ENCODE measurements around the gene LDLRAD3. TPM values are rescaled to one million over a fixed set of nuclear protein-coding genes. Genes with fewer than 3 reads are reported as not detected.

The LDLRAD3 gene
- total RNA-seq, 1 donor from 2014 or later = 8.6 TPM

DNA sequence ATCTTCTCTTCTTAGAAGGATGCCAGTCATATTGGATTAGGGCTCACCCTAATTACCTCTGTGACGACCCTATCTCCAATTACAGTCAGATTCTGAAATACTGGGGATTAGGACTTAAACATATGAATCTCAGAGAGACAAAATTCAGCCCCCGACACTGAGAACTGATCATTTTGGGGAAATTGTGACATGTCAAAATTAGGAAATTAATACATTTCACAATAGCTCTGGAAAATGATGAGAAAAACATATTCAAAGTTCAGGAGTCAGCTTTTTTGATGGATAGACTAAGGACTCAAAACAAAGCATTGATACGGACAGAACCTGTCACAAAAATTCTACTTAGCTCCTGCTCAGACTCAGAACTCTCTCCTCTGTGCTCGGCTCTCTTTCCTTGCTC is 304.6 kb downstream of the LDLRAD3 start:
- TF ChIP-seq, protein P1, sequence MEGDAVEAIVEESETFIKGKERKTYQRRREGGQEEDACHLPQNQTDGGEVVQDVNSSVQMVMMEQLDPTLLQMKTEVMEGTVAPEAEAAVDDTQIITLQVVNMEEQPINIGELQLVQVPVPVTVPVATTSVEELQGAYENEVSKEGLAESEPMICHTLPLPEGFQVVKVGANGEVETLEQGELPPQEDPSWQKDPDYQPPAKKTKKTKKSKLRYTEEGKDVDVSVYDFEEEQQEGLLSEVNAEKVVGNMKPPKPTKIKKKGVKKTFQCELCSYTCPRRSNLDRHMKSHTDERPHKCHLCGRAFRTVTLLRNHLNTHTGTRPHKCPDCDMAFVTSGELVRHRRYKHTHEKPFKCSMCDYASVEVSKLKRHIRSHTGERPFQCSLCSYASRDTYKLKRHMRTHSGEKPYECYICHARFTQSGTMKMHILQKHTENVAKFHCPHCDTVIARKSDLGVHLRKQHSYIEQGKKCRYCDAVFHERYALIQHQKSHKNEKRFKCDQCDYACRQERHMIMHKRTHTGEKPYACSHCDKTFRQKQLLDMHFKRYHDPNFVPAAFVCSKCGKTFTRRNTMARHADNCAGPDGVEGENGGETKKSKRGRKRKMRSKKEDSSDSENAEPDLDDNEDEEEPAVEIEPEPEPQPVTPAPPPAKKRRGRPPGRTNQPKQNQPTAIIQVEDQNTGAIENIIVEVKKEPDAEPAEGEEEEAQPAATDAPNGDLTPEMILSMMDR (IDR thresholded peaks at IDR 0.05) = no peak
- Mint-ChIP-seq H3K4me1 (ENCODE audit: low read depth) (peaks cover 12% of the 10 kb centered on the region), H3K4me3 (ENCODE audit: unreplicated experiment) (no peak overlapping the region), H3K36me3 (ENCODE audit: low read depth) (peaks cover 1% of the 10 kb centered on the region), H3K27me3 (ENCODE audit: low read depth) (peaks cover 6% of the 10 kb centered on the region), H3K27ac (ENCODE audit: unreplicated experiment) (no peak overlapping the region), H3K9me3 (ENCODE audit: low read depth) (peaks cover 15% of the 10 kb centered on the region)
- no peak for DNase-seq (ENCODE audit: low spot score)

DNA sequence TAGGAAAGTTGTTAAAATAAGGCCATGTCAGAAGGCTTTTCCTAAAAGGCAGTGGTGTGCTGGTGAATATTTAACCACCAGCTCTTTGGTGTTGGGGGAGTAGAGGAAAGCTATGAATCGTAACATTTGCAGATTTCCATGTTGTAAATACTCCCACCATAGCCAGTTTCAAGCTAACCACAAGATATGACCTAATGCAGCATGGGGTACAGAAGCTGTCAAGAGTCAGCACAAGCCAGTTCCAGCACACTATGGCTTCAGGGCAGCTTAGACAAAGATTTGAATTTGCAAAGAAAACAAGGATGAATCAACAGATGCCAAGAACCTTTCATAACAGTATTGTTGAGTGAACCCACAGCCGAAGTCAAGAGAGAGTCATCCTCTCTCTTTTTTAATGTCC is 305.4 kb downstream of the LDLRAD3 start:
- Mint-ChIP-seq H3K4me3 (ENCODE audit: unreplicated experiment) (no peak overlapping the region), H3K36me3 (ENCODE audit: low read depth) (peaks cover 1% of the 10 kb centered on the region), H3K27me3 (ENCODE audit: low read depth) (peaks cover 6% of the 10 kb centered on the region), H3K9me3 (ENCODE audit: low read depth) (peaks cover 15% of the 10 kb centered on the region), H3K4me1 (ENCODE audit: low read depth) (peaks cover 12% of the 10 kb centered on the region), H3K27ac (ENCODE audit: unreplicated experiment) (peak overlapping the region; percentile 19)
- DNase-seq (ENCODE audit: low spot score) = no peak
- TF ChIP-seq, protein P1 (IDR thresholded peaks at IDR 0.05) = no peak

DNA sequence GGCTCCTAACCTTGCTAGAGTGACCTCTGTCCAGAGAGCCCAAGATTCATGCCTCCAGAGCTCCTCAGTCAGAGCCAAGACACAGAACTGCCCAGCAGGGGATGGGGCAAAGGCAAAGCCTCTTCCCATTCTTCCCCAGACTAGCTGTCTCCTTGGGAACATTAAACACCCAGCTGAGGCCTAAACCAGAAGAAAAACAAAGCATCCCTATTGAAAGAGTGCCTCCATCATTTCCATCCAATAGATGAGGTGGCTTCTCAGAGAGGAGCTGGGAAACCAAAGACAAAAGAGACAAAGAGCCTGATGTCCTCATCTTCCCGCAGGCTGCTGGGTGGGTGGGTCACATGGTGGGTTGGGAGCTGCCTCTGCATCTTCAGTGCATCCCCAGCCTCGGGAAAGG is 308.0 kb downstream of the LDLRAD3 start:
- TF ChIP-seq, protein P1 (IDR thresholded peaks at IDR 0.05) = no peak
- H3K27me3 Mint-ChIP-seq (ENCODE audit: low read depth) = peaks cover 5% of the 10 kb centered on the region
- no peak for DNase-seq (ENCODE audit: low spot score)
- no peaks in the 10 kb centered on the region for H3K36me3 Mint-ChIP-seq (ENCODE audit: low read depth)
- H3K4me1 Mint-ChIP-seq (ENCODE audit: low read depth) = peaks cover 19% of the 10 kb centered on the region
- no peak overlapping the region for H3K27ac Mint-ChIP-seq (ENCODE audit: unreplicated experiment)
- H3K9me3 Mint-ChIP-seq (ENCODE audit: low read depth) = peaks cover 15% of the 10 kb centered on the region
- H3K4me3 Mint-ChIP-seq (ENCODE audit: unreplicated experiment) = no peak overlapping the region

DNA sequence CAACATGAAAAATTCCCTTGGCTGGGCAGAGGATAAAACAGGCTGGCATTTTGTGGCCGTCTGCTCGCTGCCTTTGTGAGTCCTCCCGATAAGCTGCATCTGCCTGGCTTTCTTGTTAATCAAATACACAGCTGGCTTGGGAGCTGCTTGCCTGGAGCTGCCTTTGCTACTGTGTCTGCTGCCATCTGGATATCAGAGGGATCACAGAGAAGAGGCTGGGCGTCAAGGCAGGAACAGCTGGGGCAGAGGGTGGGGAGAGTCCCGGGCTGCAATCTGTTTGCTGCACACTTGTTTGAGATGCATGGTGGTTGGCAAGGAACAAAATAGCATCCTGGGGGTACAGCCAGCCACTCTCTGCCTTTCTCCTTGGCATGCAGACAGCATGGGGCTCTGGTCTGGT is 309.4 kb downstream of the LDLRAD3 start:
- H3K4me3 Mint-ChIP-seq (ENCODE audit: unreplicated experiment) = no peak overlapping the region
- no peak overlapping the region for H3K27ac Mint-ChIP-seq (ENCODE audit: unreplicated experiment)
- peaks cover 19% of the 10 kb centered on the region for H3K4me1 Mint-ChIP-seq (ENCODE audit: low read depth)
- H3K36me3 Mint-ChIP-seq (ENCODE audit: low read depth) = no peaks in the 10 kb centered on the region
- peaks cover 4% of the 10 kb centered on the region for H3K27me3 Mint-ChIP-seq (ENCODE audit: low read depth)
- no peak for DNase-seq (ENCODE audit: low spot score)
- peaks cover 15% of the 10 kb centered on the region for H3K9me3 Mint-ChIP-seq (ENCODE audit: low read depth)
- TF ChIP-seq, protein P1 (IDR thresholded peaks at IDR 0.05) = no peak

DNA sequence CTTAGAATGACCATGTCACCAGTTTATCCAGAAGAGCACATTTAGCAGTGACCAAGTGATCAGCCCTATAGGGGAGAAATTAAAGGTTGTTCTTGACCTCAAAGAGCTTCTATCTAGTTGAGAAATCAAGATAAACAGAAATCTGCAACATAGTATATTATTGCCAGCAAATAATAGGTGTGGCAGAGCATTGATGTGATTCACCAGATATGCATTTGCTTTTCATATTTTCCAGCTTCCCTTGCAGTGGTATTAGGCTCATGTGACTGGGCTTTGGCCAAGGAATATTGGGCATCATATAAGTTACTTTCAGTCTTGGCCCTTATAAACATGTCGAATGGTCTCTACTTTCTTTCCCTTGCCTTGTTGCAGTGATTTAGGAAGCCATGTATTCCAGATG is 310.9 kb downstream of the LDLRAD3 start:
- Mint-ChIP-seq H3K27me3 (ENCODE audit: low read depth) (peaks cover 6% of the 10 kb centered on the region), H3K4me1 (ENCODE audit: low read depth) (peaks cover 9% of the 10 kb centered on the region), H3K9me3 (ENCODE audit: low read depth) (peaks cover 15% of the 10 kb centered on the region), H3K36me3 (ENCODE audit: low read depth) (no peaks in the 10 kb centered on the region), H3K4me3 (ENCODE audit: unreplicated experiment) (no peak overlapping the region), H3K27ac (ENCODE audit: unreplicated experiment) (no peak overlapping the region)
- no peak for DNase-seq (ENCODE audit: low spot score)
- TF ChIP-seq, protein P1 (IDR thresholded peaks at IDR 0.05) = no peak
